Coronary artery (tissue), 2 donors: ENCODE measurements around the gene GCGR.
"Not testable (repeated sequence)": the region's sequence is repeated elsewhere in the genome, so short reads cannot be mapped to it uniquely, and the experiment has no call there.

Experiments
- DNase-seq: peaks from one replicate; pipeline ENCODE4 v3.0.0-alpha.2; 2017; ENCODE audit warnings: low spot score
- H3K27ac ChIP-seq, 2 donors: fragments of 200-600 bp; sonication (generic); one replicate each; pipeline ENCODE4 v1.5.1; 2016 to 2019
- H3K4me3 ChIP-seq: fragments of 200-600 bp; sonication (generic); 2 replicates; pipeline ENCODE4 v1.5.1; 2016; ENCODE audit warnings: mild to moderate bottlenecking, moderate library complexity
- TF ChIP-seq, protein P1 (sequence below): fragments of 200-600 bp; sonication (generic); IDR thresholded peaks from one replicate; pipeline ENCODE4 v1.5.1; 2019; ENCODE audit warnings: antibody characterized with exemption

The GCGR gene

DNA sequence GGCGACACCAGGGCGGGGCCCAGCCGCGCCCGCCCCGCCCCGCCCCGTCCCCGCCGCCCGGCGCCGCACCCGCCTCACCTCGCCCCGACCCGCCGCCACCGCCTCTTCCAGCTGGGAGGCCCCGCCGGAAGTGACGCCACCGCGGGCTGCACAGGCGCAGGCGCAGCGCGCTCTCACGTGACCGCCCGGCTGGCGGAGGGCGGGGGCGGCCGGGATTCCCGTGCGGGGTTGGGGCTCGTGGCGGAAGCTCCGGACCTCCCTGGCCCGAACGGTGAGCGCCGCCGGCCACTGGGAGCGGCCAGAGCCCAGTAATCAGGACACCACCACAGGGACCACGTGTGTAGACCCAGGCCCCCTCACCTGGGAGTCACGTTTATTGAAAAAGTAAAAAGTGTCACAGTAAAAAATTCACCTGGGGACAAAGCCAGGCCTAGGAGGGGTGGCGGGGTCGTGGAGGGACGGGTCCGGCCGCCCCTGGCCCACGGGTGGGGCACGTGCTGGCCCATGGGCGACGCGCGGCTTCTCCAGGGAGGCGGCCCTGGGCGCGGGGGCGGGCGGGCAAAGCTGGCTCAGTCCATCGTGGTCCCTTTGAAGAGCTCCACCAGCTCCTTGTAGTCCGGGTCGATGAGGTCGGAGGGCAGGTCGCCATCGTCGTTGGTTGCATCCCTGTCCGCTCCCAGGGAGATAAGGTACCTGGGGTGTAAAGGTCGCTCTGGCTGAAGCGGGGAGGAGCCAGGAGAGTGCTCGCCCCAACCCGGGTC lies 29.4 kb downstream of the GCGR start, which contains the start of gene MCRIP1:
MCRIP1 (minus strand) TSS at position 132 of the 761 bp plus-strand sequence. CDS start 8,785 bp downstream, outside the sequence.
- DNase-seq = peak; percentile 96
- TF ChIP-seq, protein P1, sequence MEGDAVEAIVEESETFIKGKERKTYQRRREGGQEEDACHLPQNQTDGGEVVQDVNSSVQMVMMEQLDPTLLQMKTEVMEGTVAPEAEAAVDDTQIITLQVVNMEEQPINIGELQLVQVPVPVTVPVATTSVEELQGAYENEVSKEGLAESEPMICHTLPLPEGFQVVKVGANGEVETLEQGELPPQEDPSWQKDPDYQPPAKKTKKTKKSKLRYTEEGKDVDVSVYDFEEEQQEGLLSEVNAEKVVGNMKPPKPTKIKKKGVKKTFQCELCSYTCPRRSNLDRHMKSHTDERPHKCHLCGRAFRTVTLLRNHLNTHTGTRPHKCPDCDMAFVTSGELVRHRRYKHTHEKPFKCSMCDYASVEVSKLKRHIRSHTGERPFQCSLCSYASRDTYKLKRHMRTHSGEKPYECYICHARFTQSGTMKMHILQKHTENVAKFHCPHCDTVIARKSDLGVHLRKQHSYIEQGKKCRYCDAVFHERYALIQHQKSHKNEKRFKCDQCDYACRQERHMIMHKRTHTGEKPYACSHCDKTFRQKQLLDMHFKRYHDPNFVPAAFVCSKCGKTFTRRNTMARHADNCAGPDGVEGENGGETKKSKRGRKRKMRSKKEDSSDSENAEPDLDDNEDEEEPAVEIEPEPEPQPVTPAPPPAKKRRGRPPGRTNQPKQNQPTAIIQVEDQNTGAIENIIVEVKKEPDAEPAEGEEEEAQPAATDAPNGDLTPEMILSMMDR = no peak
- peak within 1 kb of the TSS; percentile 93 to 94 for H3K27ac ChIP-seq
- peak within 1 kb of the TSS; percentile 91 for H3K4me3 ChIP-seq

DNA sequence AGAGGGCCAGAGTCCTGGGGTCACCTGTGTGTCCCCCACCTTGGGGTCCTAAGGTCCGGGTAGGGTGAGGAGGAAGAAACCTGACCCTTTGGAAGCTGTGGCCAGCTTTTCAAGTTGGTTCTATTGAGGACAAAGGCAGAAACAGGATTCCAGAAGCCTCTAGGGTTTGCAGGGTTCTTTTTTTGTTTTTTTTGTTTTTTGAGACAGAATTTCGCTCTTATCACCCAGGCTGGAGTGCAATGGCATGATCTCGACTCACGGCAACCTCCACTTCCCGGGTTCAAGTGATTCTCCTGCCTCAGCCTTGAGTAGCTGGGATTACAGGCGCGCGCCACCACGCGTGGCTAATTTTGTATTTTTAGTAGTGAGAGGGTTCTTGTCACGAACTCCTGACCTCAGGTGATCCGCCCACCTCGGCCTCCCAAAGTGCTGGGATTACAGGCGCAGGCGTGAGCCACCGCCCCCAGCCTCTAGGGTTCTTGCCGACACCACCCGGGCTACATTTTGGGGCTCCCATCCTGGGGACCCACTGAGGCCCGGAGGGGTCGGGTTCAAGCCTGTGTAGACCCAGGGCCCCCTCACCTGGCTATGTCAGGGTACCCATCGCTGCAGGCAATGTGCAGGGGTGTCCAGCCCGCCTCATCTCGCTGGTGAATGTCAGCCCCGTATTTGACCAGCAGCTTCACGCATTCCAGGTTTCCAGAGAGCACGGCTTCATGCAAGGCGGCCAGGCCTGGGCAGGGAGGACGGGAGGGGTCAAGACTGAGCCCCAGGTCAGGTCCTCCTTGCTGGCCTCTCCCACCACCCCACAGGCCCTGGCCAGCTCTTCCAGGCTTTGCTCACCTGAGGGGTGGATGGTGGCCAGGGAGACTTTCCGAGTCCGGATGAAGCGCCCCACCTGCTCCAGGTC lies 30.2 kb downstream of the GCGR start:
- TF ChIP-seq, protein P1 = no peak
- DNase-seq = no peak
- Histone ChIP-seq H3K27ac (peak overlapping the region; percentile 81 to 94), H3K4me3 (peak overlapping the region; percentile 91)

DNA sequence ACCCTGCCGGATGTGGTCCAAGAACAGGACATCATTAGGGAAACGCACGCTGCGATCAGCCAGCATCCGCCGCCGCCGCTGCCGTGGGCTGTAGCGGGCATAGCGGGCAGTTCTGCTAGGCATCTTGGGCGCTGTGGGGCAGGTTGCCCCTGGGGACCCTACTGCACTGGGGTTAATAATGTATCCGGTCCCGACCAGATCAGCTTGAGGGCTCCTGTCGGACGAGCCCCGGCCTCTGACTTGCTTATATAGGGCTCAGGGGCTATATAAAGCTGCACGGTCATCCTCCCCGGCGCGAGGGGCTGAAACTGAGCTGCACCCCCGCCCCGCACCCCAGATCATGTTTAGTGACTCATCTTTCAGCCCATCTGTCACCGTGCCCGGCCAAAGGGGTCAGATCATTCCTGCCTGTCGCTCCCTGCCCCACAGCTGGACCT lies 30.9 kb downstream of the GCGR start, which contains the start of gene PPP1R27:
PPP1R27 (minus strand) TSS at position 220 of the 437 bp plus-strand sequence; CDS start at position 123, 97 bp downstream.
- H3K27ac ChIP-seq = no peak within 1 kb of the TSS
- TF ChIP-seq, protein P1 = no peak
- peak within 1 kb of the TSS; percentile 91 for H3K4me3 ChIP-seq
- no peak for DNase-seq

DNA sequence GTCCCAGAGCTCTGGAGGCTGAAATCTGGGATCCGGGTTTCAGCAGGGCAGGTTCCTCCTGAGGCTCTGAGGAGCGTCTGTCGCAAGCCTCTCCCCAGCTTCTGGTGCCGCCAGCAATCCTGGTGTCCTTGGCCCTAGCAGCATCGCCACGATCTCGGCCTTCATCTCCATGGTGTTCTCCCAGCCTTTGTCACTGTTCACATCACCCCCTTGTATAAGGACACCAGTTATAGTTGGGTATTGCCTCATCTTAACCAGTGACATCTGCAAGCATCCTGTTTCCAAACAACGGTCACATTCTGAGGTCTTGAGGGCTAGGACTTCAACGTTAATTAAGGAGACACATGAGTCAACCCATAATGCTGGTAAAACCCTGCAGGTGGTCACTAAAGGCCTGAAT lies 33.7 kb downstream of the GCGR start:
- Histone ChIP-seq H3K27ac (no peak overlapping the region), H3K4me3 (no peak overlapping the region)
- TF ChIP-seq, protein P1 = no peak
- no peak for DNase-seq

DNA sequence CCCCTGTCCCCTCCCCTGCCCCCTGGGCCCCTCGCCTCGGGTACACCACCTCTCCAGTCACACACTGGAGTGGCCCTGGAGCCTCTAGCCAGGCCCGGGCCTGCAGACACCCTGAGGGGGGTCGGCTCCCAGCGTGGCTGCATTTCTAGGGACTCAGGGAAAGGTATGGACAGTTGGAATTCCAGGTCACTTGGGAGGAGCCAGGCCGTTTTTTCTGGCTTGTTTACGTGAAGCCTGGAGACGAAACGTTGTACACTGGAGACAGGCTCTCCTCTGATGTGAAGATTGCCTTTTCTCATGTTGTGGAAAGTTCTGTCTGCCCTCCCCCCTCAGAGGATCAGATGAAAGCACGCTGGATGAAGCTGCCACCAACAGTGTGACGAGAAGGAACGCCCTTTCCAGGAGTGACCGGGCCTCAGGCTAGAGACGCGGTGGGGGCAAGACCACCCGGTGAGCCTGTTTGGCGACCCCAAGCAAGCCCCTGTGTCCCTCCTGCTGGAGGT lies 34.9 kb downstream of the GCGR start:
- DNase-seq = no peak
- TF ChIP-seq, protein P1 = no peak
- Histone ChIP-seq H3K4me3 (no peak overlapping the region), H3K27ac (no peak overlapping the region)

DNA sequence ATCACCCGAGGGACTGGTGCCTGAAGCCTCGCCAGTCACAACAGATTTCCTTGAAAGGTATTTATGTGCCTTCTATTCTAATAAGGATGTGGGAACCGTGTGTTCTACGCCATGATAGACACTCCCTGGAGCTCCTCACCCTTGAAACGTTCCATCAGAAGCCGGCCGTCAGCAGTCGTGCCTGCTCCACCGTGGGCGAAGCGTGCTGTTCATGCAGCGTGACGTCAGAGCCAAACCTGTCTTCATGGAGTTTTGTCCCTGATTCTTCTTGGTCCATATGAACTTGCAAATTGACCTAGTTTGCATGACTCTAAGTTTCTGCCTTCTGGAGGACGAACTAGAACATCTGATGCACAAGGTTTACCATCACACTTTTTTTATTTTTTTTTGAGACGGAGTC lies 35.4 kb downstream of the GCGR start:
- H3K4me3 ChIP-seq = no peak overlapping the region

DNA sequence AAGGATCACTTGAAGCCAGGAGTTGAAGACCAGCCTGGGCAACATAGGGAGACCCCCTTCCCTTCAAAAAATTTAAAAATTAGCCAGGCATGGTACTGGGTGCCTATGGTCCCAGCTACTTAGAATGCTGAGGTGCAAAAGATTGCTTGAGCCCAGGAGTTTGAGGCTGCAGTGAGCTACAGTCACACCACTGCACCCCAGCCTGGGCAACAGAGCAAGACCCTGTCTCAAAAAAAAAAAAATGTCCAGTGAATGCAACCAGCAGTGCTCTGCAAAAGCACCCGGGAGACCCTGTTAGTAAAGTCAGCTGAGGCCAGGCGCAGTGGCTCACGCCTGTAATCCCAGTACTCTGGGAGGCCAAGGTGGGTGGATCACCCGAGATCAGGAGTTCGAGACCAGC lies 36.1 kb downstream of the GCGR start:
- DNase-seq, H3K27ac ChIP-seq, H3K4me3 ChIP-seq: not testable (repeated sequence)

More for the DNA sequence above, 35.4 kb downstream of the GCGR start:
- DNase-seq = no peak
- H3K27ac ChIP-seq = no peak overlapping the region
- TF ChIP-seq, protein P1 = no peak
